DND-41 (cell line): ENCODE measurements around the gene ISG20.

ENCODE experiments used
- ATAC-seq: fragments of 200-7000 bp; cut with Tn5 transposase; 3 replicates; pipeline ENCODE4 v1.9.1; 2021; ENCODE audit warnings: low read depth; ENCODE audit not compliant: insufficient read depth
- DNase-seq: peaks from one replicate; pipeline ENCODE4 v3.0.0-alpha.2; 2020
- H2AFZ ChIP-seq: 2 replicates; pipeline ENCODE4 v1.6.0; 2012; ENCODE audit warnings: low read depth, low read length
- H3K27ac ChIP-seq: 2 replicates; pipeline ENCODE4 v1.5.1; 2012; ENCODE audit warnings: low read length, inconsistent platforms
- H3K27me3 ChIP-seq: fragments of 200-600 bp; sonication (generic); 2 replicates; pipeline ENCODE4 v1.6.0; 2012; ENCODE audit warnings: low read length, mild to moderate bottlenecking, inconsistent platforms; ENCODE audit not compliant: insufficient read depth, poor library complexity
- H3K36me3 ChIP-seq: 2 replicates; pipeline ENCODE4 v1.5.1; 2012; ENCODE audit warnings: low read length, inconsistent platforms; ENCODE audit not compliant: insufficient read depth
- H3K4me1 ChIP-seq: 2 replicates; pipeline ENCODE4 v1.5.1; 2012; ENCODE audit warnings: mild to moderate bottlenecking, low read length; ENCODE audit not compliant: insufficient read depth
- H3K4me2 ChIP-seq: 2 replicates; pipeline ENCODE4 v1.6.0; 2012; ENCODE audit warnings: mild to moderate bottlenecking, moderate library complexity, low read length, inconsistent platforms; ENCODE audit not compliant: insufficient read depth
- H3K4me3 ChIP-seq, 2 experiments: fragments of 200-600 bp in 1 of 2; shearing (Covaris generic) in 1 of 2; 2 replicates each; pipeline ENCODE4 v1.5.1; 2012 to 2016; ENCODE audit warnings: inconsistent platforms in 2 of 2, low read length in 2 of 2, mild to moderate bottlenecking in 2 of 2, low read depth in 1 of 2, moderate library complexity in 1 of 2
- H3K79me2 ChIP-seq: 2 replicates; pipeline ENCODE4 v1.6.0; 2012; ENCODE audit warnings: low read length, inconsistent platforms; ENCODE audit not compliant: insufficient read depth
- H3K9ac ChIP-seq: 2 replicates; pipeline ENCODE4 v1.6.0; 2012; ENCODE audit warnings: low read depth, mild to moderate bottlenecking, inconsistent platforms, low read length, moderate library complexity
- H3K9me3 ChIP-seq: 2 replicates; pipeline ENCODE4 v1.5.1; 2012; ENCODE audit warnings: low read length, moderate library complexity, mild to moderate bottlenecking, inconsistent platforms; ENCODE audit not compliant: insufficient read depth, severe bottlenecking
- H4K20me1 ChIP-seq: 2 replicates; pipeline ENCODE4 v1.6.0; 2012; ENCODE audit warnings: low read length; ENCODE audit not compliant: insufficient read depth
- CTCF ChIP-seq: IDR thresholded peaks from 2 replicates; pipeline ENCODE4 v1.5.1; 2012; ENCODE audit warnings: borderline replicate concordance, low read length, moderate library complexity, mild to moderate bottlenecking; ENCODE audit not compliant: poor library complexity, severe bottlenecking; ENCODE audit errors: extremely low read depth
- EZH2 ChIP-seq: IDR thresholded peaks from 3 replicates; pipeline ENCODE4 v1.6.1; 2012; ENCODE audit warnings: borderline replicate concordance, low read depth, mild to moderate bottlenecking, moderate library complexity, low read length, inconsistent platforms; ENCODE audit not compliant: severe bottlenecking

The ISG20 gene

GRCh38 chr15:88681610-88682221 lies 42.9 kb downstream of the ISG20 start:
- H2AFZ ChIP-seq: no peak overlapping the region
- DNase-seq (no peak), ATAC-seq (no peak)
- no peaks in the 10 kb centered on the region for H4K20me1 ChIP-seq
- no peaks in the 10 kb centered on the region for H3K36me3 ChIP-seq
- H3K4me3 ChIP-seq: no peak overlapping the region
- no peak overlapping the region for H3K4me2 ChIP-seq
- no peaks in the 10 kb centered on the region for H3K4me1 ChIP-seq
- no peaks in the 10 kb centered on the region for H3K9me3 ChIP-seq
- H3K9ac ChIP-seq: no peak overlapping the region
- H3K27ac ChIP-seq: no peak overlapping the region
- no peaks in the 10 kb centered on the region for H3K79me2 ChIP-seq
- TF ChIP-seq CTCF: no peak
- no peak for TF ChIP-seq EZH2
- no peaks in the 10 kb centered on the region for H3K27me3 ChIP-seq

DNA sequence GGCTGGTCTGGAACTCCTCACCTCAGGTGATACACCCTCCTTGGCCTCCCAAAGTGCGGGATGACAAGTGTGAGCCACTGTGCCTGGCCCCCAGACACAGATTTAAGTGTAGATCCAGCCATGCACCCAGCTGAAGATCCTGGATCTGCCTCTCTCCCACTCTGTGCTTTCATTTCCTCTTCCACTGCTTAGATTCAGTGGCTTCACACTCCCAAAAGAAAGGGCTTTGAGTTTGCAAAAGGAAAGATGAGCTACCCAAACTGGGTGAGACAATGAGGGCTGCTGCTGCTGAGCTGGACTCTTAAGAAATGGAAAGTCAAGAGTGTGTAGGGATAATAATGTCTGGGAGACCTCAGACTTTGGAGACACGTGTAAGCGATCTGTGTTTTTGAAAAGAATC lies 45.5 kb downstream of the ISG20 start:
- H3K27ac ChIP-seq: no peak overlapping the region
- H3K27me3 ChIP-seq: peaks cover 5% of the 10 kb centered on the region
- H4K20me1 ChIP-seq: no peaks in the 10 kb centered on the region
- no peak overlapping the region for H3K4me3 ChIP-seq
- no peaks in the 10 kb centered on the region for H3K36me3 ChIP-seq
- no peak overlapping the region for H3K4me2 ChIP-seq
- ATAC-seq (no peak), DNase-seq (no peak)
- H3K9ac ChIP-seq: no peak overlapping the region
- H3K79me2 ChIP-seq: no peaks in the 10 kb centered on the region
- H3K9me3 ChIP-seq: no peaks in the 10 kb centered on the region
- no peaks in the 10 kb centered on the region for H3K4me1 ChIP-seq
- TF ChIP-seq EZH2 (no peak), CTCF (no peak)
- H2AFZ ChIP-seq: no peak overlapping the region

DNA sequence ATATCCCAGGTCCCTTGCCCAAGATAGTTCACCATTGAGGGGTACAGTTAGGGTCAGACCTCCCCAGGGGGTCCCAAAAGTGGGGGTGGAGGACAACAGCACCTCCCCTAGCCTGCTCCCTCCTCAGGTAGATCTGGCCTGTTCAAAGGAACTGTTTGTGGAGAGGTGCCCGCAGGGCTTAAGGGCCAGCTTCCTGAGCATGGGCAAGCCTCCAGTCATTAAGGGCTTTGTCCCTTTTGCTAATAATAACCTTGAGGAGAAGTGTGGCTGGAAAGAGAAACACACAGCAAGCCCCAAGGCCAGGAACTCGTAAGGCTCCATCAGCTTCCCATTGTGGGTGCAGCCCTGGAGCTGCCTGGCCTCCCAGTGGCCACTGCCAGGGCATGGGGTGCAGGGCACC lies 47.4 kb downstream of the ISG20 start:
- TF ChIP-seq EZH2 (no peak), CTCF (no peak)
- no peaks in the 10 kb centered on the region for H3K79me2 ChIP-seq
- no peak overlapping the region for H3K4me2 ChIP-seq

DNA sequence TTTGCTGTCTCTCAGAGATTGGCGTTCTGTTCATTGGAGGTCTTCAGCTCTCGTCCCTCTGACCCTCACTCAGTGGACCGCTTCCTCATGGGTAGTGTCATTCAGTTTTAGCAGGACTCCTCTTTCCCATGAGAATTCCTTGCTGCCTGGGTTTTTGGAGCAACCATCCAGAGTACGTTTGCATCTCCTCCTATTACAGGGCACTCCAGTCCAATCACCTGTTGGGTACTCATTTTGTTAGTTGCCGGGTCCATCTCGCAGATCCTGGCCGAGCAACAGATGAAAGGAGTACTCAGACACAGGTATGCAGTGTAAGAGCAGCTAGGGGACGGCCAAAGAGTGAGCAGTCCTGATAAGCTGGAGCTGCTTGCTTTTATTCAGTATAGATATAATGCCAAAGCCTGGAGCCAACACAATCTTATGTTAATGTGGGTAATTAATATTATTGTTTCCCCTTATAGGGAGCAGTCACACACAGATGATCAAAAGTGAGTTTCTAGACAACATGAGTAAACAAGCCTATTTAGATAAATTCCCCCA lies 49.6 kb downstream of the ISG20 start:
- DNase-seq: no peak
- no peak overlapping the region for H3K9ac ChIP-seq
- no peaks in the 10 kb centered on the region for H4K20me1 ChIP-seq
- H3K9me3 ChIP-seq: no peaks in the 10 kb centered on the region
- H3K4me3 ChIP-seq: no peak overlapping the region
- no peak overlapping the region for H3K4me2 ChIP-seq
- ATAC-seq: no peak
- H3K36me3 ChIP-seq: no peaks in the 10 kb centered on the region
- no peak for TF ChIP-seq EZH2
- no peak for TF ChIP-seq CTCF
- H3K27me3 ChIP-seq: peaks cover 10% of the 10 kb centered on the region
- no peak overlapping the region for H2AFZ ChIP-seq
- no peaks in the 10 kb centered on the region for H3K4me1 ChIP-seq
- no peak overlapping the region for H3K27ac ChIP-seq
- H3K79me2 ChIP-seq: no peaks in the 10 kb centered on the region

More for the DNA sequence above, 47.4 kb downstream of the ISG20 start:
- Histone ChIP-seq H3K27ac (no peak overlapping the region), H3K36me3 (no peaks in the 10 kb centered on the region), H3K4me3 (no peak overlapping the region), H3K9ac (no peak overlapping the region), H4K20me1 (no peaks in the 10 kb centered on the region), H3K9me3 (no peaks in the 10 kb centered on the region), H3K27me3 (peaks cover 10% of the 10 kb centered on the region), H2AFZ (no peak overlapping the region), H3K4me1 (no peaks in the 10 kb centered on the region)
- no peak for ATAC-seq
- no peak for DNase-seq
